ENCODE results near the gene GPR39. TPM values are rescaled to one million over a fixed set of nuclear protein-coding genes. Genes with fewer than 3 reads are reported as not detected.

Gene GPR39
- polyA plus RNA-seq, 1 donor from 2014 or later = 1.1 TPM

GRCh38 chr2:132621131-132621875, 204.7 kb downstream of the GPR39 start:
- H4K20me1 ChIP-seq (ENCODE audit: insufficient read depth) = no peaks in the 10 kb centered on the region
- no peak overlapping the region for H3K9ac ChIP-seq (ENCODE audit: low read length)
- no peak overlapping the region for H3K4me3 ChIP-seq (ENCODE audit: low read length)
- no peaks in the 10 kb centered on the region for H3K36me3 ChIP-seq (ENCODE audit: insufficient read depth, low read length)
- H3K9me3 ChIP-seq (ENCODE audit: low read length) = peaks cover 3% of the 10 kb centered on the region
- H3K4me2 ChIP-seq (ENCODE audit: low read length) = no peak overlapping the region
- H3K27me3 ChIP-seq (ENCODE audit: insufficient read depth, low read depth, low read length) = no peaks in the 10 kb centered on the region
- H3K27ac ChIP-seq (ENCODE audit: low read length) = no peak overlapping the region
- no peaks in the 10 kb centered on the region for H3K79me2 ChIP-seq (replicated peaks; ENCODE audit: insufficient read depth, low read length)
- no peaks in the 10 kb centered on the region for H3K9me2 ChIP-seq (ENCODE audit: insufficient read depth, low read length)
- TF ChIP-seq RAD21 (conservative IDR thresholded peaks at IDR 0.05) = no peak
- no peak for TF ChIP-seq CTCF (IDR thresholded peaks at IDR 0.05; ENCODE audit: poor library complexity, severe bottlenecking)
- no peak for TF ChIP-seq EP300 (conservative IDR thresholded peaks at IDR 0.05; ENCODE audit: poor library complexity, severe bottlenecking)
- no peak for TF ChIP-seq MXI1 (conservative IDR thresholded peaks at IDR 0.05; ENCODE audit: poor library complexity, severe bottlenecking)
- no peak overlapping the region for H2AFZ ChIP-seq (ENCODE audit: low read depth, low read length)
- no peaks in the 10 kb centered on the region for H3F3A ChIP-seq (ENCODE audit: insufficient read depth, low read length, poor library complexity, severe bottlenecking)

- no peaks in the 10 kb centered on the region for H3K9me2 ChIP-seq (ENCODE audit: insufficient read depth, low read length)
- no peak overlapping the region for H3K9ac ChIP-seq (ENCODE audit: low read length)
- no peaks in the 10 kb centered on the region for H4K20me1 ChIP-seq (ENCODE audit: insufficient read depth)
- no peak overlapping the region for H3K4me3 ChIP-seq (ENCODE audit: low read length)
- H3K79me2 ChIP-seq (replicated peaks; ENCODE audit: insufficient read depth, low read length) = no peaks in the 10 kb centered on the region
- no peak overlapping the region for H3K27ac ChIP-seq (ENCODE audit: low read length)
- H3F3A ChIP-seq (ENCODE audit: insufficient read depth, low read length, poor library complexity, severe bottlenecking) = no peaks in the 10 kb centered on the region
- no peak overlapping the region for H2AFZ ChIP-seq (ENCODE audit: low read depth, low read length)
- no peak for TF ChIP-seq MXI1 (conservative IDR thresholded peaks at IDR 0.05; ENCODE audit: poor library complexity, severe bottlenecking)
- TF ChIP-seq EZH2 (IDR thresholded peaks at IDR 0.05; ENCODE audit: borderline replicate concordance, insufficient read depth, low read length, poor library complexity, severe bottlenecking) = no peak
- no peak for TF ChIP-seq RAD21 (conservative IDR thresholded peaks at IDR 0.05)
- no peak for TF ChIP-seq CTCF (IDR thresholded peaks at IDR 0.05; ENCODE audit: poor library complexity, severe bottlenecking)
- TF ChIP-seq EP300 (conservative IDR thresholded peaks at IDR 0.05; ENCODE audit: poor library complexity, severe bottlenecking) = no peak
- TF ChIP-seq SMC3 (conservative IDR thresholded peaks at IDR 0.05; ENCODE audit: poor library complexity) = no peak
- no peak for TF ChIP-seq TAF1 (IDR thresholded peaks at IDR 0.05; ENCODE audit: low read depth)
- no peaks in the 10 kb centered on the region for H3K27me3 ChIP-seq (ENCODE audit: insufficient read depth, low read depth, low read length)
- H3K9me3 ChIP-seq (ENCODE audit: low read length) = peaks cover 3% of the 10 kb centered on the region
- H3K36me3 ChIP-seq (ENCODE audit: insufficient read depth, low read length) = no peaks in the 10 kb centered on the region
- H3K4me2 ChIP-seq (ENCODE audit: low read length) = no peak overlapping the region
Observed at GRCh38 chr2:132623096-132623839, 206.7 kb downstream of the GPR39 start.
